OCI-M2 (cell line): ENCODE results near the gene SCAF1.
"Not testable (repeated sequence)": the region's sequence is repeated elsewhere in the genome, so short reads cannot be mapped to it uniquely, and the experiment has no call there.

Source experiments
- DNase-seq: peaks from one replicate; lab custom pipeline; 2025; ENCODE audit not compliant: unreplicated experiment; lab: John Stamatoyannopoulos, UW

The SCAF1 gene

DNA sequence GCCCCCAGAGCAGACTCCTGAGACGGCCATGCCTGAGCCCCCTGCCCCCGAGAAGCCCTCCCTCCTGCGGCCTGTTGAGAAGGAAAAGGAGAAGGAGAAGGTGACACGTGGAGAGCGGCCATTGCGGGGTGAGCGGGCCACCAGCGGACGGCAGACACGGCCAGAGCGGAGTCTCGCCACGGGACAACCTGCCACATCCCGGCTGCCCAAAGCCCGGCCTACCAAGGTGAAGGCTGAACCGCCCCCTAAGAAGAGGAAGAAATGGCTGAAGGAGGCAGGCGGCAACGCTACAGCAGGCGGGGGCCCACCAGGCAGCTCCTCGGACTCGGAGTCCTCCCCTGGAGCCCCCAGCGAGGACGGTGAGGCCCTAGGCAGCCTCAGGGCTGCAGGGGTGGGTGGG, 26.1 kb upstream of the SCAF1 start:
- DNase-seq: no peak

DNA sequence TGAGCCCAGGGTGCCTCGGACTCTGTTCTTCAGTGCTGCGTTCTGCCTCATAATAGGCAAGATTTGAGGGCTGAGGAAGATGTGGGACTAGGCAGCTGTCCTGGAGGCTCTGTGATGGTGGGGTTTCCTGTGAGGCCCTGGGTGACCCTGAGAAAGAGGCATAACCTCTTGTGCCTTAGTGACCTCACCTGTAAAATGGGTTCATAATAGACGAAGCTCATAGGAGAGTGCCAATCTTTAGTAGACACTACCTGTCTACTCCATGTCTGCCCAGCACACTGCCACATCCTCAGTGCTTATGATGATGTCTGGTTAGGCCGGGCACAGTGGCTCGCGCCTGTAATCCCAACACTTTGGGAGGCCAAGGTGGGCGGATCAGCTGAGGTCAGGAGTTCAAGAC, 25.5 kb upstream of the SCAF1 start:
- no peak for DNase-seq

DNA sequence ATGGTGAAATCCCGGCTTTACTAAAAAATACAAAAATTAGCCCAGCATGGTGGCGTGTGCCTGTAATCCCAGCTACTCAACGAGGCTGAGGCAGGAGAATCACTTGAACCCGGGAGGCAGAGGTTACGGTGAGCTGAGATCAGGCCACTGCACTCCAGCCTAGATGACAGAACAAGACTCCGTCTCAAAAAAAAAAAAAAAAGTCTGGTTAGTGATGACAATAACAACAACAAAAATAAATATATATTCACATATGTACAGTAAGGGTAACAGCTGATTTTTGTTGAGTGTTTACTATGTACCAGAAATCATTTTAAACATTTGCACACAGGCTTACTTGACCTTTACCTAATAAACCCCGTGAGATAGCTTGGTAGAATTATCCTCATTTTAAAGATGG, 25.1 kb upstream of the SCAF1 start:
- DNase-seq: no peak

DNA sequence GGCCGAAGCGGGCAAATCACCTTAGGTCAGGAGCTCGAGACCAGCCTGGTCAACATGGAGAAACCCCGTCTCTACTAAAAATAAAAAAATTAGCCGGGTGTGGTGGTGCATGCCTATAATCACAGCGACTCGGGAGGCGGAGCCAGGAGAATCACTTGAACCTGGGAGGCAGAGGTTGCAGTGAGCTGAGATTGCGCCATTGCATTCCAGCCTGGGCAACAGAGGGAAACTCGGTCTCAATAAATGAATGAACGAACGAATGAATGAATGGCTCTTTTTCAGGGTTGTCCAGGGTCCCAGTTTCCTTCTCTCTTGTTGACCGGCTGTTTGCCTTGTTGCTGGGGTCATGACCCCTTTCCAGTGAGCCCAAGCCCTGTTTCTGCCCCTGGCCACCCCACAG, 24.1 kb upstream of the SCAF1 start:
- DNase-seq: not testable (repeated sequence)

DNA sequence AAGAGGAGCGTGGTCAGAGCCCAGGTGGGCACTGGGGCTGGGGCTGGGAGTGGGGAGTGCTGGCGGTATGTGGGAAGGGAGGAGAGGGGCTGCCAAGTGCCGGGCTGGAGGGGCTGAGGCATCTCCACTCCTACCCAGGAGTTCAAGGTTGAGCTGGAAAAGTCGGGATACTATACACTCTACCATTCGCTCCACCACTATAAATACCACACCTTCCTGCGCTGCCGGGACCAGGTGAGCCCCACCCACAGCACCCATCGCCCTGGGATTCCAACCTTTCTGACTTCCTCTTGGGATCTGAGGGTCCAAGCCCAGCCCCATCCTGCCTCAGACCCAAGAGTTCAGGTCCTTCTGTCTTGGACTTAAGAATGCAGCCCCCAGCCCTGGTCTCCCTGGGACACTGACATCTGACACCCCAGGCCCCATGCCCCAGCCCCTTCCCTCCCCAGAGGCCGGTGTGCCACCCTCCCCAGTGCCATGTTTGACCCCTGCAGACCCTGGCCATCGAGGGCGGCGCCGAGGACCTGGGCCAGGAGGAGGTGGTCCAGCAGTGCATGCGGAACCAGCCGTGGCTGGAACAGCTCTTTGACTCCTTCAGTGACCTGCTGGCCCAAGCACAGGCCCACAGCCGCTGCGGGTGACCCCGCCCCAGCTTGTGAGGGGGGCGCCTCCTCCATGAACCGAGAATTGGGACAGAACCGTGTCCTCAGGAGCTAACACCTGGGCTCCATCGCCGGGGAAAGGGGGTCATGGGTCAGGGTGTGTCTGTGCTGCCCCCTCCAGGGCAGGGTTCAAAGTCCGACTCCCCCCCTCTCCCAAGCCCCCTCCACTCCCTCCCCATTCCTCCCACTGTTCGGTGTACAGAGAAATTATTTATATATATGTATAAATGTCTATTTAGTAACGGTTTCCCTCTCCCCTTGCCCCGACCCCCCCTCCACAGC, 16.8 kb upstream of the SCAF1 start:
- no peak for DNase-seq

DNA sequence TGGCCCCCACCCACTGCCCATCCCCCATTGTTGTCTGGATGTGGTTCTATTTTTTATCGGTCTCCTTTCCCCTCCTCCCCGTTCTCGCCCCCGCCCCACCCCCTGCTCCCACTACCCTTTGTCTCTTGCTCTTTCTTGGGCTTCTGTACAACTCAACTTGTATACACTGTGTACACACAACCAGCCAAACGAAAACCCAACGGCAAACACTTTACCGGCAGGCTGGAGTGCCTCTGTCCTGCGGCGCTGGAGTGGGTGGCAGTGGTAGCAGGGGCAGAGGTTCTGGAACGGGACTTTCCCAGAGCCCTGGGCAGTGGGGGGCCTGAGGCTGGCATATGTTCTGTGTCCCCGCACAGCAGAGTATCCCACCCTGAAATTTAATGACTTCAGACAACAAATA, 15.8 kb upstream of the SCAF1 start:
- DNase-seq: no peak

DNA sequence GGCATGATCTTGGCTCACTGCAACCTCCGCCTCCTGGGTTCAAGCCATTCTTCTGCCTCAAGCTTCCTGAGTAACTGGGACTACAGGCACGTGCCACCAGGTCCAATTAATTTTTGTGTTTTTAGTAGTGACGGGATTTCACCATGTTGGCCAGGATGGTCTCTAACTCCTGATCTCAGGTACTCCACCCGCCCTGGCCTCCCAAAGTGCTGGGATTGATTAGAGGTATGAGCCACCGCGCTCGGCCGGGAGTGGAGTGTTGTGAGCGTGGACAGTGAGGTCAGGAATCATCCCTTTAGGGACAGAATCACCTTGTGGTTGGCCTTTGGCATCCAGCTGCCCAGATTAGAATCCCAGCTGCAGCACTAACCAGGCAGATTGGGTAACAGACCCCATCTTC, 12.3 kb upstream of the SCAF1 start:
- no peak for DNase-seq

DNA sequence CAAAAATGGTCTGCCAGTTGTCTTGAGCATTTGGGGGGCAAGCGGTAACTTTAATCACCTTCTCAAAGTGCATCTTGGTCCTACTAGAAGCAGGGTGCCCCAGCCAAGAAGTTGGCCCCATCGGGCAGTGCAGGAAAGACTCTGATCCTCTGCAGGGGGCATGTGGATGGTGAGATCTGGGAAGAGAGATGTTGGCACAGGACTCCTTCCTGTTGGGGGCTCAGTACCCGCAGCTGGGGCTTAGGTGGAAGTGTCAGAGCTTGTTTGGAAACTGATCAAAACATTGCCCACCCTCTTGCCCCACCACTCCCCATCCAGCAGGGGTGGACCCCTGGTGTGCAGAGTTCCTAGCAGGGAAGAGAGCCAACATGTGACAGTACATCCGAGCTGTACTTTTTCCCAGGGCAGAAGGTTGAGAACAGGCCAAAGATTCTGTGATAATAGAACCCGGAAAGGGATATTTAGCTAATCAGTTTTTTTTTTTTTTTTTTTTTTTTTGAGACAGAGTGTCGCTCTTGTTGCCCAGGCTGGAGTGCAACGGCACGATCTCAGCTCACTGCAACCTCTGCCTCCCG, 10.9 kb upstream of the SCAF1 start:
- no peak for DNase-seq

DNA sequence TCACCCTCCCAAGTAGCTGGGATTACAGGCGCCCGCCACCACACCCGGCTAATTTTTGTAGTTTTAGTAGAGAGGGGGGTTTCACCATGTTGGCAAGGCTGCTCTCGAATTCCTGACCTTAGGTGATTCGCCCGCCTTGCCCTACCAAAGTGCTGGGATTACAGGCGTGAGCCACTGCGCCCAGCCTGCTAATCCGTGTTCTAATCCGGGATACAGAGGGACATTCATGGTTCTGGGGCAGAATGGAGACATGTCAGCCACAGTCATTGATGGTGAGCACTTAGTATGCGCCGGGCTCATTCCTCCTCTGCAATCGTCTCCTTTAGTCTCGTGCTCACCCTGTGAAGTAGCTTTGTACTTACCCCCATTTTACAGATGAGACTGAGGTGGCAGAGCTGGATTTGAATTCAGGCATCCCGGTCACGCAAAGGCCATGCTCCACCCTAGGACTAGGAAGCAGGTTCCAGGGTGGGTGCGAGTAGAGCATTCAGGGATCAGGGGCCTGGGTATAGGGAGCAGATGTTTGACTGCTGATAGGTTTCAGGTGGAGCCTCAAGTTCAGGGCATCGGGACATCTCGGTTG, 10.3 kb upstream of the SCAF1 start:
- DNase-seq: no peak

DNA sequence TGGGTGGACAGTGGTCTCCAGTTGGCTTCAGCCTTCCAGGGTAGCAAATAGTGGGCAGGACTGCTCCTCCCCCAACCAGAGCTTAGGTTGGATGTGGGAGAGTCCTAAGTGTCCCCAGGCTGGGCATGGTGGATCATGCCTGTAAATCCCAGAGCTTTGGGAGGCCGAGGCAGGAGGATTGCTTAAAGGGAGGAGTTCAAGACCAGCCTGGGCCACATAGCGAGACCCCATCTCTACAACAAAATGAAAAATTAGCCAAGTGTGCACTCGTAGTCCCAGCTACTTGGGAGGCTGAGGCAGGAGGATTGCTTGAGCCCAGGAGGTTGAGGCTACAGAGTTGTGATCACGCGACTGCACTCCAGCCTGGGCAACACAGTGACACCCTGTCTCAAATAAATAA, 9.4 kb upstream of the SCAF1 start:
- no peak for DNase-seq

DNA sequence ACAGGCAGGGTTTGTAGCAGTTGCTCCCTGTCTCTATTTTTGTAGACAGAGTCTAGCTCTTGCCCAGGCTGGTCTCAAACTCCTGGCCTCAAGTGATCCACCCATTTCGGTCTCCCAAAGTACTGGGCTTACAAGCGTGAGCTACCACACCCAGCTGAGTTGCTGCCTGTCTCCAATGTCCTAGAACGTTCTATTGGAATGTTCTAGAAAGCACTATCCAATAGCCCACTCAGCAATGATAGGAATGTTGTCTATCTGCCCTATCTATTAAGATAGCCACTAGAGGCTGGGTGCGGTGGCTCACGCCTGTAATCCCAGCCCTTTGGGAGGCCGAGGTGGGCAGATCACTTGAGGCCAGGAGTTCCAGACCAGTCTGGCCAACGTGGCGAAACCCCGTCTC, 8.7 kb upstream of the SCAF1 start:
- not testable (repeated sequence) for DNase-seq

DNA sequence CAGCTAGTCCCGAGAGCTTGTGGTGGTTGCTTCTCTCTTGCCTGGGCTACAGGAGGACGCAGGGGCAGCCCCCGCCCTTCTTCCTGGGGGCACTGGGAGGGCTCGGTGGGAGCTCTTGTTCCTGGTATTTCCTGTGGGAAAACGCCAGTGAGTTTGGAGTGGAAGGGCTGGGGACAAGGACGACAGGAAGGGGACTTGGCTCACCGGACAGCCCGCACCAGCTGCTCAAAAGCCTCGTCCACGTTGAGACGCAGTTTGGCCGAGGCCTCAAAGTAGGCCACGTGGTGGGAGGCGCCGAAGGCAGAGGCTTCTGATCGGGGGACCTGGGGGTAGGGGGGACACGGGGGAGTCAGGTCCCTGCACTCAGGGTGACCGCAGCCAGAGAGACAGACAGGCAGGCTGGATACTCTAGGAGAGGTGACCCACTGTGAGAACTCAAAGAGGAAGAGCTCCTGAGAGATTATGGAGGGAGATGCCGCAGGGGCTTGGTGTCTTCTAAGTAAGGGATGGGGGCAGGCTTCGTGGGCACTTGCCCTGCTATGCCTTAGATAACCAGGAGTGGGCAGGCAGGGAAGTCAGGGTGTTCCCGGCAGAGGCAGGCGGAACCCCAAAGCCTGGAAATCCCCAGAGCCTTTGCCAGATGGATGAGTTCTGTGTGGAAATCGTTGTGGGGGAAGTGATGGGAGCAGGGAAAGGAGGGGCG, 6.3 kb upstream of the SCAF1 start:
- no peak for DNase-seq

DNA sequence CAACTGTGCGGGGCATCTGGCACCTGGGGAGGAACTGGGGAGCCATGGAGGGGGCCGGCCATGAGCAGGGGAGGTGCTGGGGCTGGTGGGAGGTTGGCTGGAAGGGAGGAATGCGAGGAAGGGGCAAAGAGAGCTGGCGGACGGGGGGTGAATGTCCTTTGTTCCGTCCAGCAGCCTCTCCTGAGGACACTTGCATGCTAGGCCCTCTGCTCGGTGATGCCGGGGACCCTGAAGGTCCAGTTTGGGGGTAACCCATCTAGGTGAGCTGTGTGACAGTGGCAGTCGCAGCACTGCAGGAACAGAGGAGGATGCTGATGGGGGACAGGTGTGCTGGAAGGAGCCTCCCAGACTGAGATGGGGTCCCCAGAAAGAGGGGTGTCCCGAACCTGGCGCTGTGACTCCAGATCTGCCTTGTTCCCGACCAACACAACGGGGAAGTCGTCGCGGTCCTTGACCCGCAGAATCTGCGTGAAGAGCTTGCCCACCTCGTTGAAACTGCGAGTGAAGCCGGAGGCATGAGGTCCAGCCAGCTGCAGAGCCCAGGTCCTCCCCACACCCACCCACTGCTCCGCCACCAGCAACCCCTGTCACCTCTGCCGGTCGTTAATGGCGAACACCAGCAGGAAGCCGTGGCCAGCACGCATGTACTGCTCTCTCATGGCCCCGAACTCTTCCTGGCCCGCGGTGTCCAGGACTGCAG, 5.6 kb upstream of the SCAF1 start:
- DNase-seq: no peak

DNA sequence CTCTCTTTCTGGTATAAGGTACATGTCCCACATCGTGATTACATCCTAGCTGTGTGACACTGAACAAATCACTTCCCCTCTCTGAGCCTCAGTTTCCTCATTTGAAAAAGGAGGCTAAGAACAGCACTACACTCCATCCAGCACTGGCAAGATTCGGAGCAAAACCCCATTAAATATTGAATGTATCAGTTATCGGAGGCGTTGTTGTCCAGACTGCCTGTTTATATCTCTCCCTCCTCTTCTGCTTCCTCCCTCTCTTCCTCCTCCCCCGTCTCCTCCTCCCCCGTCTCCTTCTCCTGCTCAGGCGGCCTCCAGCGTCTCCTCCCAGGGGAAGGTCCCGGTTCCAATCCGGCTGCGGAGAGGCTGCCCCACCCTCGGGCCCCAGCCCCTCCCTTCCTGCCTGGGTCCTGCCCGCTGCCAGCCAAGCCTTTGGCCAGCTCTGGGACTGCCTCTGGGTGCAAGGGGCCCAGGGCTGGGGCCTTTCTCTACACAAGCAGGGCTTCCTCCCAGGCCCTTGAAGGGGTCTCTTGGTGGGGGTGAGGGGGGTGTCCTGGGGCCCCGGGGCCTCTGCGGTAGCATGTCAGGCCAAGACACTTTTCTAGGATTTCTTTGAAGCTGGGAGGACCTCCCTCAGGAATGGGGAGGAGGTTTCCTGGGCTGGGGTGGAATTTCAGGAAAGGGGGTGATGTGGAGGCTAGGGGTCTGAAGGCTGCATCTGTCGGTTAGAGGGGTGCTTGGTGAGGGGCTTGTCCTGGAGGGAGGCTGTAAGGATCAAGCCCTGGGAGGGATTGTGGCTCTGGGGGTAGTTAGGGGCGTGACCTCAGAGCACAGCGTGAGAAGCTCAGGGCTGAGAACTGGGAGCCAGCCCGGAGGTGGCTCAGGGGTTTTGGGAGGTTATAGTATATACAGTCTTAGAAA, 3.9 kb upstream of the SCAF1 start:
- DNase-seq: no peak

DNA sequence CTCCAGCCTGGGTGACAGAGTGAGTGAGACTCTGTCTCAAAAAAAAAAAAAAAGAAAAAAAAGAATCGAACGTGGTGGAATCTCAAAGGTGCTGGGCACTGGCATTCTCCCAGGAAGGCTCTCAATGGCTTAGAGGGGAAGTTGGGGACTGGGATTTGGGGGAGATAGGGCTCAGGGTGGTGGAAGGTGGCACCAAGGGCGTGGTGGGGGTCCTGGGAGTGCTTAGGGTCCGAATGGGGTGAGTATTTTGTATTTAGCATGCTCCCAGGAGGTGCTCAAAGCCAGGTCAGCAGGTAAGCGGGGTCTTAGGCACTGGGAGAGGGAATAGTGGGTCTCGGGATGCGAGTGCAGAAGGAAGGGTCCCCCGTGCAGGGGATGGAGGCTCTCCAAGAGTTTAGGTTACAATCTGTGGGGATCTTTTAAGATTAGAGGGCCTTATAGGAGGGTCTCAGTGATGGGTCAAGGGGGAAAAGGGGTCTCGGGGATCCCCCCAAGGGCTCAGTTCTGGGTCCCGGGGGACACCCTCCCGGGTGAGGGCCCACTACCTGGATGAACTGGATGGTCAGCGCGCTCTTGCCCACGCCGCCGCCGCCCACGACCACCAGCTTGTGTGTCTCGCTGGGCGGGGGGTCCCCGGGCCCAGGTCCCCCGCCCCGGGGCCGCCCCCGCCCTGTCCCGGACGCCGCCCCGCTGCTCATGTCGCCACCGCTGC, 2.5 kb upstream of the SCAF1 start:
- no peak for DNase-seq

DNA sequence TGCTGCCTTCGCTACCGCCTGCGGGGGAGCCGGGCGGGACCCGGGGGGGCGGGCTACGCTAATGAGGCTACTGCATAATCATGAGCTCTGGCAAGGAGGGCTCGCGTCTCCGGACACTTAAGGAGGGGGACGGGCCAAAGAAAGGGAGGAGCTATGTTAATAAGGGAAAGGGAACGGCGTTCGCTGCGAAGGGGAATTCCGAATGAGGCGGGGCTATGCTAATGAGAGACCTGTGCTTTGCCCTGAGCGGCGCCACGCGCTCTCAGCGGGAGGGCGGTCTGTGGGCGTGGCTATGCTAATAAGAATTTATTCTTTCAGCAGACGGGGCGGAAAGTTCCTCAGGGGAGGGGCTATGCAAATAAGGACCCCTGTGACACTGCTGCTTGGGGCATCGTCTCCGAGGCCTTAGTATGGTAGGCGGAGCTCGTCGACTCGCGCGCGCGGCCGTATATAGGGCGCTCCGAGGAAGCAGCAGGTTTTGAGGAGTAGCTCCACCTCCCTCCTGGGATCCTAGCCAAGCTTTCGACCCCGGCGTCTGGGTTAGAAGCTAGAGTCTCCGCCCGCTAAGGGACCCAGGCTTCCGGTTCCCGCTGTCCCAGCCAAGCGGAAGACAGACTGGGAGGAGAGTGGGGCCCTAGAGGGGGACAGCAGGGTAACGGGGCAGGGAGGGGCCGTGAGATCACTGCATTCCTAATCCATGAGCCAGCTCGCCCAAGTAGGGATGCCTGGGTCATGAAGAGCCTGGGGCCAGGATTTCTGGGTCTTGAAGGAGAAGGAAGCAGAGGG, 1.7 kb upstream of the SCAF1 start, which contains the start of gene RRAS:
TSS of gene RRAS (minus strand) at position 31 of the 786 bp plus-strand sequence. CDS start 45 bp downstream, outside the sequence.
- DNase-seq: peak; percentile 99

DNA sequence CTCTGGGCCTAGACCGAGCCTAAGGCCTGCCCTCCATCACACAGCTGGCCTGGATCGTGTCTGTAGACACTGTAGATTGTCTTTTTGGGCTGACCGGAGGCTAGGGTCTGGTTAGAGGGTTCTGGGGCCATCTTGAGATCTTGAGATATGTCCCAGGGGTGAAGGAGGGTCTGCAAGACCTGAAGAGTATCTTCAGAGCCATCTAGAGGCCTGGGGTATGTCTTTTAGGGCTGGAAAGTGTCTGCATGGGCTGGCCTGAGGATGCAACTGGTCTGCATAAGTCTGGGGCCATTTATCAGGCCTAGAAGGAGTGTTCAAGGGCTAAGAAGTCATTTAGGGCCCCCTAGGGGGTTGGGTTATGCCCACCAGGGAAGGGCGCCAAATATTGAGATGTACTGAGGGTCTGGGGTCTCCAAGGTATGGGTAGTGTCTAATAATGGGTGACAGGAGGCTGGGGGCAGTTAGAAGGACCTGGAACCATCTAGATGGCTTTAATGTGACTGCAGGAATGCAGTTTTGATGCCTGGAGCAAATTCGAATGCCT, 555 bp downstream of the SCAF1 start:
- DNase-seq: no peak

DNA sequence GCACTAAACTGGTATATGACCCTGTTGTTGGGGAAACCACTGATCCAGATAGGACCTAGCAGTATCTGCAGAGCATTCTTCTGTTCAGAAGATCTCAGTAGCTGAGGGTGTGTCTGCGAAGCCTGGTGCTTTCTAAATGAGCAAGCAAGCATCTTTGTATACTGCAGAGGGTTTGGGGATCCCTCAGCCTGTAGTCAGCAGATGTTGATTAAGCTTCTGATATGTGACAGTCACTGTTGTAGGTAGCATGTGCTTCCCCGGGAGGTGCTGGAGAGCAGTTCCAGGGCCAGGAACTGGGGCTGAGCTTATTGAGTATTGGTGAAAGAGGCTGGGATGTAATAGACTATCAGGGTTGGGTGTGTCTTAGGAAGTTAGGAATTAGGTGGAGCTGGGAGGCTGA, 1.5 kb downstream of the SCAF1 start:
- DNase-seq: no peak
